ENCODE results near the gene INPP4A.

The INPP4A gene

DNA sequence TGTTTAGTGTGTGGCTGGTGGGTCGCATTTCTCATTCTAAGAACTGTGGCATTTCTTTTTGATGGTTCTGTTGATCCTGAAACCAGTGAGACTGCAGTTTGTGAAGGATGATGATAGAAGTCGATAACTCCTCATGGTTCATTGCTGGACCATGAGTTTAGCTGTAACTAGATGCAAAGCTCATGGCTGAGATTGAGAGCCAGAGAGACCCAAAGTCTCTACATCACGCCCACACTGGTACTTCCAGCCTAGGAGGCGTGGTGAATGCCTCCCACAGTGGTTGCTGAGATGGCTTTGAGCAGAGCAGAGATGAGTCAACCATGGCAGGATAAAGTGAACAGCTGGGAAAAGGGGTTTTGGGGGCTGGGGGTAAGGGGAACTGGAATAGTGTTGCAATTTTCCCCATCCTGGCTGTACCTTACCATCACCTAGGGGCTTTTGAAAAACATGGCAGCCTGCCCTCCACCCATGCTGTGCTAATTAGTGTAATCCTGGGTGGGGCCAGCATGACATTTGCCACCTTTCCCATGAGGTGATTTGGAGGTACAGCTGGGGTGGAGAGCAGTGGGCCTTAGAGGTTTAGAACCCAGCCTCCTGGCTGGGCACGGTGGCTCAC, 24.1 kb downstream of the INPP4A start:
- H3K27ac ChIP-seq = no peak overlapping the region
- in situ Hi-C loops (cut with HindIII; ENCODE audit: low pct_ligation_motif_present, low sequenced_read_pairs) = no loop called here
- DNase-seq = no peak

DNA sequence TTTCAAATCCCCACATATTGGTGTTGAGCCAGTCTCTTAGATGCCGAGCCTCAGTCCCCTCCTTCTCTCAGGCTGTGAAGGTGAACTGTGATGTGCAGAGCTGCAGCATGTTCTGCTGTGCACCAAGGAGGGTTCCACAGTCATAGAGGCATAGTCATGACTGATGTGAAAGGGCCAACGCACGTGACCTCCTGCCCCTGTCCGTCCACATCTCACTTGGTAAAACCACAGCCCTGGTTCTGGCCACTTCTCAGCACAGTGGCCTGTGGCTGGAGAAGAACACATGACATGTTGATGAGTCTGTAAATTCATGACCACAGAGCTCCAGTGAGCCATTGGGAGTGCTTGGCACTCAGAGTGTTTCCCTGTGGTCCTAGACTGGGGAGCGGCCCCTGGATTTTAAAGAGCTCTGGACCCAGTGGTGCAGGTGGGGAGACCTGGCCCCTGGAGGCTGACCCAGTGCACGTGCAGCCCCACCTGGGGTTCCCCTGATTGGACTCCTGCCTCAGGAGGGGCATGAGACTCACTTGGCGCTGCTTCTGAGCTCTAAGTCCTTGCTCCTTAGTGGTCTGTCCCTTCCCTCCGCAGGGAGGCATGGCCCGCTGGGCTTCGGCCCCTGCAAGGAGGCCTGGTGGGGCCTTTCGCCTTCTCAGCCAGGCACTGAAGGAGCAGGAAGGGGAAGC, 25.3 kb downstream of the INPP4A start:
- H3K4me3 ChIP-seq (ENCODE audit: low read depth, low read length) = no peak overlapping the region
- no peak overlapping the region for H3K27ac ChIP-seq
- H3K27me3 ChIP-seq (replicated peaks) = no peaks in the 10 kb centered on the region
- in situ Hi-C loops (cut with HindIII; ENCODE audit: low pct_ligation_motif_present, low sequenced_read_pairs) = no loop called here
- TF ChIP-seq, protein P1, sequence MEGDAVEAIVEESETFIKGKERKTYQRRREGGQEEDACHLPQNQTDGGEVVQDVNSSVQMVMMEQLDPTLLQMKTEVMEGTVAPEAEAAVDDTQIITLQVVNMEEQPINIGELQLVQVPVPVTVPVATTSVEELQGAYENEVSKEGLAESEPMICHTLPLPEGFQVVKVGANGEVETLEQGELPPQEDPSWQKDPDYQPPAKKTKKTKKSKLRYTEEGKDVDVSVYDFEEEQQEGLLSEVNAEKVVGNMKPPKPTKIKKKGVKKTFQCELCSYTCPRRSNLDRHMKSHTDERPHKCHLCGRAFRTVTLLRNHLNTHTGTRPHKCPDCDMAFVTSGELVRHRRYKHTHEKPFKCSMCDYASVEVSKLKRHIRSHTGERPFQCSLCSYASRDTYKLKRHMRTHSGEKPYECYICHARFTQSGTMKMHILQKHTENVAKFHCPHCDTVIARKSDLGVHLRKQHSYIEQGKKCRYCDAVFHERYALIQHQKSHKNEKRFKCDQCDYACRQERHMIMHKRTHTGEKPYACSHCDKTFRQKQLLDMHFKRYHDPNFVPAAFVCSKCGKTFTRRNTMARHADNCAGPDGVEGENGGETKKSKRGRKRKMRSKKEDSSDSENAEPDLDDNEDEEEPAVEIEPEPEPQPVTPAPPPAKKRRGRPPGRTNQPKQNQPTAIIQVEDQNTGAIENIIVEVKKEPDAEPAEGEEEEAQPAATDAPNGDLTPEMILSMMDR (IDR thresholded peaks at IDR 0.05; ENCODE audit: low read depth, low read length, missing control alignments) = no peak
- DNase-seq = no peak
- no peaks in the 10 kb centered on the region for H3K36me3 ChIP-seq (replicated peaks)

More for the DNA sequence above, 24.1 kb downstream of the INPP4A start:
- no peak overlapping the region for H3K4me3 ChIP-seq (ENCODE audit: low read depth, low read length)
- H3K27me3 ChIP-seq (replicated peaks) = no peaks in the 10 kb centered on the region
- H3K36me3 ChIP-seq (replicated peaks) = no peaks in the 10 kb centered on the region
- TF ChIP-seq, protein P1 (IDR thresholded peaks at IDR 0.05; ENCODE audit: low read depth, low read length, missing control alignments) = no peak

DNA sequence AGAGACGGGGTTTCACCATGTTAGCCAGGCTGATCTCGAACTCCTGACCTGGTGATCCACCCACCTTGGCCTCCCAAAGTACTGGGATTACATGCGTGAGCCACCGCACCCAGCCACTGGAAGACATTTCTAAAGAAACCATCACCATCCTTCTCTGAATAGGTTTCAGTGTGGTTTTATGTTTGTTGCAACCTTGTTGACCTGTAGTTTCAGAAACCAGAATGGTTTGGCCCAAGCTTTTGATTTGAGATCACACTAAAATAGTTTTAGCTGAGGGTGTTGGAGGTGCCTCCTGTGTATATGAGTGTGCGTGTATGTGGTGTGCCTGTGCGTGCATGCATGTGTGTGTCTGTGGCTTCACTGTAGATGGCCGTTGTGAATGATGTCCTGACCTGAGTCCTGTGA, 26.2 kb downstream of the INPP4A start:
- H3K27ac ChIP-seq = no peak overlapping the region
- in situ Hi-C loops (cut with HindIII; ENCODE audit: low pct_ligation_motif_present, low sequenced_read_pairs) = no loop called here
- no peak overlapping the region for H3K4me3 ChIP-seq (ENCODE audit: low read depth, low read length)
- no peak for DNase-seq
- TF ChIP-seq, protein P1 (IDR thresholded peaks at IDR 0.05; ENCODE audit: low read depth, low read length, missing control alignments) = no peak
- no peaks in the 10 kb centered on the region for H3K27me3 ChIP-seq (replicated peaks)
- H3K36me3 ChIP-seq (replicated peaks) = no peaks in the 10 kb centered on the region

DNA sequence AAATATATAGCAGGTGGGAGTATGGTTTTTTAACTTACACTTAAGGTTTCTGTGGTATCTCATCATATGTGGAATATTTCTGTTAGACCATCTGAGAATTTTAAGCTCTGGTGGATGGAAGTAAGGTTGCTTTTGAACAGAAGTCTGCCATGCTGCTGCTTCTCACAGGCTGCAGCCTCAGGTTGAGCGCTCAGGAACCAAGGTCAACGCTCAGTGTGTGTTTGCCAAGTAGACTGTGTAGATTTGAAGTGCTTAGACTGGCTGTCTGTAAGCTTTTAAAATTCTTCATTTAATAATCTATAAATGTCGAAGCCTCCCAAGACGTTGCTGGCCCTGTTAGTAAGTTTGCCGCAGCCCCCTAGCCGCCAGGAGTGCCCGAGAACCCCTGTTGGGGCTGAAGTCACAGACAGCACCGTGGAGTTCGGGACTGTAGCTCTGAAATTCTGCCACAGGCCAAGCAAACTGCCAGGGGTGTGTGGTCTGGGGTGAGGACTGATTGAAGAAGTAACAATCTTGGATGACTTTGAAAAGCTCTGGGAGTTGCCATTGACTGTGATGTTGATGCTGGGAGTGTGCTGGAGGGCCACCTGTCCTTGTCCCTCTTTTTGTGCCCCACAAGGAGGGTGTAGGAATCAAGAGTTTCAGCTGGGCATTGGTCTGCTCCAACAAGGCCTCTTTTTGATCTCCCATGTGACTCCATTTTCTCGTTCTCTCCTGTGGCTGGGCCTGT, 26.9 kb downstream of the INPP4A start:
- H3K36me3 ChIP-seq (replicated peaks) = no peaks in the 10 kb centered on the region
- DNase-seq = no peak
- no peaks in the 10 kb centered on the region for H3K27me3 ChIP-seq (replicated peaks)
- in situ Hi-C loops (cut with HindIII; ENCODE audit: low pct_ligation_motif_present, low sequenced_read_pairs) = no loop called here
- H3K27ac ChIP-seq = no peak overlapping the region
- H3K4me3 ChIP-seq (ENCODE audit: low read depth, low read length) = no peak overlapping the region
- TF ChIP-seq, protein P1 (IDR thresholded peaks at IDR 0.05; ENCODE audit: low read depth, low read length, missing control alignments) = no peak

DNA sequence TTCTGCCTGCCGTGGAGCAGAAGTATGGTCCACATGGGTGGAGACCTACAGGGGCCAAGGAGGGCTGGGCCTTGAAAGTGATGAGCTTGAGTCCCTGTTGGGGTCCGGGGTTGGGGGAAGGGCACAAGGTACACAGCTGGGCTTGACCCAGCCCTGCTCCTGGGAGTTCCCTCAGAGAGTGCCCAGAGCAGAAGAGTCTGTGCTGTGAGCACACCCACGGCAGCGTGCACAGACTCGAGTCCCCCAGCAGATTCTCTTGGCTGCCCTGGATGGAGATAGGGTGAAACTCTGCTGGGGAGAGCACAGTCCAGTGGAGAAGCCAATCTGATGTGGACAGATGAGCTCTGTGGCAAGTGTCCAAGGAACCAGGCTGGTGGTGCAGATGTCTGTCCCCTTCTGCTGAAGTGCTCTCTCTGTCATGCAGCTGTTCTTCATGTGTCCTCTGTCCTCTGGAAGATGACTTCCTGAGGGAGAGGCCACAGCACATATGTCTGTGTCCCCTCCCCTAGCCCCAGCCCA, 27.5 kb downstream of the INPP4A start:
- Histone ChIP-seq H3K27ac (no peak overlapping the region), H3K36me3 (replicated peaks) (no peaks in the 10 kb centered on the region), H3K27me3 (replicated peaks) (no peaks in the 10 kb centered on the region), H3K4me3 (ENCODE audit: low read depth, low read length) (no peak overlapping the region)
- no peak for DNase-seq
- in situ Hi-C loops (cut with HindIII; ENCODE audit: low pct_ligation_motif_present, low sequenced_read_pairs) = no loop called here
- TF ChIP-seq, protein P1 (IDR thresholded peaks at IDR 0.05; ENCODE audit: low read depth, low read length, missing control alignments) = no peak
